Astrocyte of the spinal cord (primary cell): Measurements from ENCODE around the gene ZNF57.
"Not testable (repeated sequence)": the region's sequence is repeated elsewhere in the genome, so short reads cannot be mapped to it uniquely, and the experiment has no call there.

Experiments used
- DNase-seq: peaks from one replicate; pipeline ENCODE4 v3.0.0; 2011; ENCODE audit warnings: low read depth, low spot score
- H3K4me3 ChIP-seq: 2 replicates; pipeline ENCODE4 v1.5.1; 2011; ENCODE audit warnings: low read depth, mild to moderate bottlenecking, low read length, moderate library complexity
- CTCF ChIP-seq: IDR thresholded peaks from 2 replicates; pipeline ENCODE4 v1.5.1; 2012; ENCODE audit warnings: low read depth, mild to moderate bottlenecking, low read length, inconsistent platforms
- in situ Hi-C: cut with HindIII; loops from 2 replicates; pipeline ENCODE4 v1.10.0; 2017; ENCODE audit warnings: low sequenced_read_pairs

The ZNF57 gene

GRCh38 chr19:2863816-2864215 is 36.9 kb upstream of the ZNF57 start:
- no peak for TF ChIP-seq CTCF
- in situ Hi-C loops = no loop called here
- no peak for DNase-seq
- H3K4me3 ChIP-seq = no peak overlapping the region

DNA sequence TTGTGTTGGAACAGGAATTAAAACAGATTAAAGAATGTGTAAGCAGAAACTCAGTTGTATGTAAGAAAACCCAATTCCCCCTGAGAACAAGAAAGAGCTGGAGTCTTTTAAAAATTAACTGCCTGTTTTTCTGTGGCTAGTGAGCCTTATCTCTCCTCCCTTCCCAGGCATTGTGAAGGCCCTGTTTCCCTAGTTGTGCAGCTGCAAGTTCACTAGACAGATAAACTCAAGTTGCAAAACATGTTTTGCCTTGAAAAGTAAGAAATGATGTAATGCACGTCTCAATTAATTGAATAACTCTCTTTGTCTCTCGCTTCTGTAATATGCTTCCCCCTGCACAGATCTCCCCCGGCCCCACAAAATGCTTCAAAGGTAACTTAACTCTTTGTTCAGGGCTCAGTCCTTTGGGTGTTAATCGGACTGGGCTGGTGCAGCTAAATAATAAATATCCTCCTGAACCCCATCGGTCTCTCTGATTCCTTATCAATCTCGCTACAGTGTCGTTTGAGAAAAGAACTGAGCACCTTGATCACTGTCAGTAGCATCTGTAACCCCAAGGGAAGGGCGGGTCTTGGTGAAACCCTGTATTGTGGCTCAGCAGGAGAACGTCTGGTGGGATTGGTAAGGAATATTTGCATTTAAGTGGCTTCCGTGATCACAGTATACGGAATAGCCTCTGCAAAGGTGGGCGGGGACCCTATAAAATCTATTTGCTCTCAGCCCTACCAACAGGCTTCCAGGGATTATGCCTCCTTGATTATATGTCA is 35.2 kb upstream of the ZNF57 start:
- no peak for TF ChIP-seq CTCF
- in situ Hi-C loops = no loop called here
- DNase-seq = no peak
- H3K4me3 ChIP-seq = no peak overlapping the region

DNA sequence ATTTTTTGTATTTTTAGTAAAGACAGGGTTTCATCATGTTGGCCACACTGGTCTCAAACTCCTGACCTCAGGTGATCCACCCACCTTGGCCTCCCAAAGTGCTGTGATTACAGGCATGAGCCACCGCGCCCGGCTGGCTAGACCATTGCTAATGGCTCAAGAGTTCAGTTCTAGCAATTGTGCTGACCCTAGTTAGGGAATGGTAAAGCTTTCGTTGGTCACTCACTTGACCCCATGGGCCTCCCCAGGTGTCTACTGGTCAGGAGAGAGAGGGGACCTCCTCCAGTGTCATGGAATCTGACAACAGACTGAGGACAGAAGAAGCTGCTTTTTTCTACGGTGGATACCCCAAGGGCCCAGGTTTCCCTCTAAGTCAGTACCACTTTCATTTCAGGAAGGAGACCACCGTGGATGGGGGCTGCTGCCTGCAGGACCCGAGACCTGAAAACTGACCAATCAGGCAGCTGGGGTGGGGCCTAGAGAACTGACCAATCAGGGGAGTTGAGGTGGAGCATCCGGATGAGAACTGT is 34.2 kb upstream of the ZNF57 start:
- no peak overlapping the region for H3K4me3 ChIP-seq
- no peak for DNase-seq
- in situ Hi-C loops = no loop called here
- TF ChIP-seq CTCF = no peak

DNA sequence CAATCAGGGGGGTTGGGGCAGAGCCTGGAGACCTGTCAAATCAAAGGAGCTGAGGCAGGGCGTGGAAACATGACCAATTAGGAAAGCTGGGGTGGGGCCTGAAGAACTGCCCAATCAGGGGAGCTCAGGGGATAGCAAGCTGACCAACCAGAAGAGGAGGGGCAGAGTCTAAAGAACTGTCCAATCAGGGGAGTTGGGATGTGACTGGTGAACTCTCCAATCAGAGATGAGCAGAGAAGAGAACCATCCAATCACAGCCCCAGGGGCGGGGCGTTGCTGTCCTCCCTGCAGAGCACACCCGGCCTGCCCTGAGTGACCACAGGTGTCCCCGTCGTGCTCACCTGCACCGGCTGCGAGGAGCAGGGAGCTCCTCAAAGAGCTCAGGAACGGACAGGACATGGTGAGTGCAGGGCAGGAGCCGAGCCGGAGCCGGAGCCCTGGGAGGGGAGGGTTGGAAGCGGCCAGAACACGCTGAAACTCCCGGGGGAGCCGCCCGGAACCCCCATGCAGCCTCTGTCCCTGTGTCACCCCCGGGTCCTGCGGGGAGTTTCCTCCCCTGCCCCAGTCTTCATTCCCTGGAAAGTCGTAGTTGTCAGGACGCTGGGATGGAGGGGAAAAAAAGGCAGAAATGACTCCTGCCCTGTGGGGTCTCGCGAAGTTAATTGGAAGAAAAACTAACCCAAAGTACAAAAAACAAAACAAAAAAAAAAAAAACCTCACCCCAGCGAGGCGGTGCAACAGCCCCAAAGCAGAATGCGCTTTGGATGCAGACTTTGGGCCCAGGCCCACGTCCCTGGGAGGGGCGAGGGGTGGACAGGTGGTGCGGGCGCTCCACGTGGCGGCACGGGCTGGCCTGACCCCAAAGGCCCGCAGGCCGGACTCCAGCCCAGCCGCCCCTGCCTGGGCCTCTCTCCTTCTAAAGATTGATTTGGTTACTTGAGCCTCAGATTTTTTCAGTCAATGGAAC is 33.4 kb upstream of the ZNF57 start, which contains the start of gene ZNF556:
Gene ZNF556 (plus strand): TSS at position 311 of the 967 bp plus-strand sequence. CDS start 87 bp downstream, at position 398.
- in situ Hi-C loops = no loop called here
- no peak for DNase-seq
- no peak within 1 kb of the TSS for H3K4me3 ChIP-seq
- TF ChIP-seq CTCF = no peak

DNA sequence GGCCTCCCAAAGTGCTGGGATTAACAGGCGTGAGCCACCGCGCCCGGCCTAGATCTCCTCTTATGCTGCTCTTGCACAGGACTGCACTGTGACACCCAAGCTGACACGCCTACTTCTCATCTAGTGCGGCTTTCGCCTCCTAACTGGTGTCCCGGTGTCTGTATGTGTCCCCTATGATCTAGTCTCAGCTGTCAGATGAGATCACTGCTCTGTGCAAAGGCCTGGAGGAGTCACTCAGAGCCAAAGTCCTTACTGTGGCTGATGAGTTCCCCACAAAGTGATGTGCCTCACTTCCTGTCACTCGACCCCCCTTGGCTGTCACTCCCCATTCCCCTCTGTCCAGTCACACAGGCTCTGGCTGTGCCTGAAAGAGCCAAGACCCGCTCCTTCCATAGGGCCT is 31.1 kb upstream of the ZNF57 start:
- no peak for DNase-seq
- in situ Hi-C loops = no loop called here
- no peak for TF ChIP-seq CTCF
- H3K4me3 ChIP-seq = no peak overlapping the region

GRCh38 chr19:2872175-2872574 is 28.6 kb upstream of the ZNF57 start:
- DNase-seq, in situ Hi-C loops: not testable (repeated sequence)

More at GRCh38 chr19:2872175-2872574, 28.6 kb upstream of the ZNF57 start:
- not testable (repeated sequence) for H3K4me3 ChIP-seq
